Measurements from ENCODE around the gene STK17A. TPM values are rescaled to one million over a fixed set of nuclear protein-coding genes. Genes with fewer than 3 reads are reported as not detected.

Gene STK17A
- total and polyA plus RNA-seq, 2 of the 8 experiments (the other 6 are each of a cell fraction or from before 2014, with no cell fraction given), result 2.2 to 12.2 TPM

Other genes with a start within 250 kb of the STK17A start
- 136 and 143 TPM in 2 replicates for gene COA1, start 146.4 kb downstream of the STK17A start, total RNA-seq (2021; fragmentation: NEBNext Ultra II Directional; extraction: Animal tissue kit (Norgen Biotek cat#: 25700))
- 87.0 and 98.6 TPM in 2 replicates for gene COA1, start 146.4 kb downstream of the STK17A start, polyA plus RNA-seq (2011; rRNA removed)
- gene BLVRA, start 175.6 kb downstream of the STK17A start, total RNA-seq (2021; fragmentation: NEBNext Ultra II Directional; extraction: Animal tissue kit (Norgen Biotek cat#: 25700)), result 32.9 and 37.1 TPM in 2 replicates
- gene BLVRA, start 175.6 kb downstream of the STK17A start, polyA plus RNA-seq (2011; rRNA removed), result 13.7 and 16.1 TPM in 2 replicates